Lower lobe of right lung (tissue), 2 donors: ENCODE results near the gene TAS2R13. TPM values are rescaled to one million over a fixed set of nuclear protein-coding genes. Genes with fewer than 3 reads are reported as not detected.

Experiments
- ATAC-seq, 2 donors: fragments of 200-7000 bp; cut with Tn5 transposase; one replicate each; pipeline ENCODE4 v1.9.1; 2020 to 2022; ENCODE audit warnings: mild to moderate bottlenecking in 2 of 2, moderate library complexity in 2 of 2
- DNase-seq: peaks from one replicate; pipeline ENCODE4 v3.0.0-alpha.2; 2020
- H3K27ac ChIP-seq: fragments of 200-600 bp; one replicate; pipeline ENCODE4 v1.8.0; 2022
- H3K27me3 ChIP-seq: fragments of 200-600 bp; one replicate; pipeline ENCODE4 v1.8.0; 2022; ENCODE audit warnings: low read depth
- H3K36me3 ChIP-seq: fragments of 200-600 bp; one replicate; pipeline ENCODE4 v1.8.0; 2022; ENCODE audit warnings: mild to moderate bottlenecking
- H3K4me1 ChIP-seq: fragments of 200-600 bp; one replicate; pipeline ENCODE4 v1.8.0; 2022
- H3K4me3 ChIP-seq: fragments of 200-600 bp; one replicate; pipeline ENCODE4 v1.8.0; 2022; ENCODE audit warnings: mild to moderate bottlenecking
- H3K9me3 ChIP-seq: fragments of 200-600 bp; one replicate; pipeline ENCODE4 v1.8.0; 2022
- CTCF ChIP-seq: fragments of 200-600 bp; IDR thresholded peaks from one replicate; pipeline ENCODE4 v1.8.0; 2022; ENCODE audit warnings: antibody characterized with exemption, mild to moderate bottlenecking
- intact Hi-C: fragments of 100-400 bp; cut with DNase I; formaldehyde crosslinking; loops from one replicate; pipeline ENCODE4 v1.11.0; 2022
- total RNA-seq: library from RNA; stranded (reverse); fragmentation: NEBNext Ultra II Directional; extraction: Animal tissue kit (Norgen Biotek cat#: 25700); gene quantifications from one replicate; pipeline ENCODE4 v1.2.1, GENCODE V29; 2021
- donor health status: DM: no; HTN: yes; CAD: no; lungs with severe emphysema.

The TAS2R13 gene
- total RNA-seq, 1 donor from 2014 or later = 0.92 TPM

- no peaks in the 10 kb centered on the region for H3K4me1 ChIP-seq
- no peak overlapping the region for H3K4me3 ChIP-seq
- no peak for TF ChIP-seq CTCF
- DNase-seq (no peak), ATAC-seq (no peak)
- H3K27ac ChIP-seq = no peak overlapping the region
- peaks cover 34% of the 10 kb centered on the region for H3K9me3 ChIP-seq
- H3K36me3 ChIP-seq = no peaks in the 10 kb centered on the region
- intact Hi-C loops = no loop called here
- no peaks in the 10 kb centered on the region for H3K27me3 ChIP-seq
These were observed 8.4 kb downstream of the TAS2R13 start for GRCh38 chr12:10900972-10901371.

GRCh38 chr12:10900530-10900929 is 8.8 kb downstream of the TAS2R13 start:
- no peak for TF ChIP-seq CTCF
- H3K4me3 ChIP-seq = no peak overlapping the region
- intact Hi-C loops = no loop called here
- DNase-seq (no peak), ATAC-seq (no peak)
- H3K36me3 ChIP-seq = no peaks in the 10 kb centered on the region
- no peaks in the 10 kb centered on the region for H3K27me3 ChIP-seq
- H3K9me3 ChIP-seq = peaks cover 32% of the 10 kb centered on the region
- no peak overlapping the region for H3K27ac ChIP-seq
- H3K4me1 ChIP-seq = no peaks in the 10 kb centered on the region

- ATAC-seq (no peak), DNase-seq (no peak)
- no peaks in the 10 kb centered on the region for H3K27me3 ChIP-seq
- intact Hi-C loops = no loop called here
- no peak for TF ChIP-seq CTCF
- H3K9me3 ChIP-seq = peaks cover under 1% of the 10 kb centered on the region
- no peaks in the 10 kb centered on the region for H3K4me1 ChIP-seq
- no peaks in the 10 kb centered on the region for H3K36me3 ChIP-seq
- no peak overlapping the region for H3K27ac ChIP-seq
- no peak overlapping the region for H3K4me3 ChIP-seq
These were observed 12.5 kb downstream of the TAS2R13 start for GRCh38 chr12:10896854-10897253.

- Histone ChIP-seq H3K9me3 (no peaks in the 10 kb centered on the region), H3K27ac (no peak overlapping the region), H3K36me3 (no peaks in the 10 kb centered on the region), H3K4me1 (no peaks in the 10 kb centered on the region), H3K4me3 (no peak overlapping the region), H3K27me3 (no peaks in the 10 kb centered on the region)
- intact Hi-C loops = no loop called here
- no peak for TF ChIP-seq CTCF
- DNase-seq (no peak), ATAC-seq (no peak)
These were observed 17.4 kb downstream of the TAS2R13 start for GRCh38 chr12:10891937-10892336.

- no peaks in the 10 kb centered on the region for H3K9me3 ChIP-seq
These were observed 20.1 kb downstream of the TAS2R13 start for GRCh38 chr12:10889226-10889625.

More at GRCh38 chr12:10889226-10889625, 20.1 kb downstream of the TAS2R13 start:
- DNase-seq (no peak), ATAC-seq (no peak)
- H3K27ac ChIP-seq = no peak overlapping the region
- TF ChIP-seq CTCF = no peak
- H3K36me3 ChIP-seq = no peaks in the 10 kb centered on the region
- H3K27me3 ChIP-seq = no peaks in the 10 kb centered on the region
- intact Hi-C loops = no loop called here
- no peak overlapping the region for H3K4me3 ChIP-seq
- H3K4me1 ChIP-seq = no peaks in the 10 kb centered on the region
